NK-92 treated with Interleukin-12 subunit alpha and Interleukin-12 subunit beta, amount 100 ng/mL, for 24 hours (cell line): Measurements from ENCODE around the gene XXYLT1.
A peak's percentile ranks its signal among the peaks of the same experiment; 100 is the strongest.
"Not testable (repeated sequence)": the region's sequence is repeated elsewhere in the genome, so short reads cannot be mapped to it uniquely, and the experiment has no call there.

Experiments used
- DNase-seq: peaks from one replicate; lab custom pipeline; 2025; lab: John Stamatoyannopoulos, UW

XXYLT1 gene

DNA sequence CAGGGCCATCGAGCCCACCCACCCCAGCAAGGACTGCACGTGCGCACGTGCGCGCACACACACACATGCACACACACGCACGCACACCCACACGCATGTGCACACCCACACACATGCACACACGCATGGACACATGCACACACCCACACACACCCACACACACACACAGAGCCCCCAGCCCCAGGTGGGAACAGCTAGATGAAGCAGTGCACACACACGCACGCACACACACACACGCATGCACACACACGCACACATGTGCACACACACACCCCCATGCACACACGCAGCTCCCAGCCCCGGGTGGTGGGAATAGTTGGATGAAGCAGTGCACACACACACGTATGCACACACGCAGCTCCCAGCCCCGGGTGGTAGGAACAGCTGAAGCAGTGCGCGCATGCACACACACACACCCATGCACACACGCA, 158.6 kb downstream of the XXYLT1 start:
- DNase-seq, result no peak

DNA sequence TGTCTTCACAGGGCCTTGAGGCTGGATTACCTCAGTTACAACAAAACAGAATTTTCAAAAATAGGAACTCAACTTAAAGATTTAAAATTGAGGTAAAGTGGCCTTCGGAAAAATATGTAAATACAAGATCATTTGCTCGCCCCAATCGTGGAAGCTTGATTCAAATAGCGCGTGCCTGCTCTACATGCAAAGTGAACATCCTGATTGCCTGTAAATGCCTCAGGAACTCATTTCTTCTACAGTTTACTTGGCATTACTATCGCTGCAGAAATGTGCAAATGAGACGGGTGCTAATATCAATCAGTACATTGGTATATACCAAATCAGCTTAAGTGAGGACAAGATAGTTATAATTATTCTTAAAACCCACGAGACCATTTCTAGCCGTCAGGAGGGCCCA, 159.2 kb downstream of the XXYLT1 start:
- DNase-seq, result no peak

DNA sequence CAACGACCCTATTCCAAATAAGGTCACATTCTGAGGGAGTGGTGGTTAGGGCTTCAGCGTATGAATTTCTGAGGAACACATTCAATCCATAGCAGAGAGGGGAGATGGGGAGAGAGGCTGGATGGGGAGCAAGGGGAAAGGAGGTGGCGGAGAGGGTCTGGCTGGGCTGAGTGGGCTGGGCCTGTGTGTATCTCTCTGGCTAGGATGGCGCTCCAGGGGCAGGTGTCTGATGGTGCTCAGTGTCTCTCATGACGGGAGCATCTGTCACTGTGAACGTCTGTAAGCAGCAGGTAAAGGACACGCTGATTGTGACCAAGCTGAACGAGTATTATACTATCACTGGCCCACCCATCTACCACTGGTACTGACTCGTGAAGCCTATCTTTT, 159.6 kb downstream of the XXYLT1 start:
- DNase-seq, result no peak

DNA sequence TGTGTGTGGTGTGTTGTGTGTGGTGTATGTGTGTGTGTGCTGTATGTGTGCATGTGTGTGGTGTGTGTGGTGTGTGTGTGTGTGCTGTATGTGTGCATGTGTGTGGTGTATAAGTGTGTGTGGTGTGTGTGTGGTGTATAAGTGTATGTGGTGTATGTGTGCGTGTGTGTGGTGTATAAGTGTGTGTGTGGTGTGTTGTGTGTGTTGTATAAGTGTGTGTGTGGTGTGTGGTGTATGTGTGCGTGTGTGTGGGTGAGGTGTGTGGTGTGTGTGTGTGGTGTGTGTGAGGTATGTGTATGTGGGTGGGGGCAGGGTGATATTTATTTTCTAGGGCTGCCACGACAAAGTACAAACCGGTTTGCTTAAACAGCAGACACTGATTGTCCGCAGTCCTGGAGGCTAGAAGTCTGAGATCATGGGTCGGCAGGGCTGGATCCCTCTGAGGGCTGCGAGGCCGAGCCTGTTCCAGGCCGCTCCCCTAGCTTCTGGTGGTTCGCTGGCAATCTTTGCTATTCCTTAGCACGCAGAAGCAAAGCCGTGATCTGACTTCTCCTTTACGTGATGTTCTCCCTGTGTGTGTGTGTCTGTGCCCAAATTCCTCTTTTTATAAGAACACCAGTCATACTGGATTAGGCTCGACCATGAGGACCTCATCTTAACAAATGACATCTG, 160.2 kb downstream of the XXYLT1 start:
- DNase-seq, result no peak

DNA sequence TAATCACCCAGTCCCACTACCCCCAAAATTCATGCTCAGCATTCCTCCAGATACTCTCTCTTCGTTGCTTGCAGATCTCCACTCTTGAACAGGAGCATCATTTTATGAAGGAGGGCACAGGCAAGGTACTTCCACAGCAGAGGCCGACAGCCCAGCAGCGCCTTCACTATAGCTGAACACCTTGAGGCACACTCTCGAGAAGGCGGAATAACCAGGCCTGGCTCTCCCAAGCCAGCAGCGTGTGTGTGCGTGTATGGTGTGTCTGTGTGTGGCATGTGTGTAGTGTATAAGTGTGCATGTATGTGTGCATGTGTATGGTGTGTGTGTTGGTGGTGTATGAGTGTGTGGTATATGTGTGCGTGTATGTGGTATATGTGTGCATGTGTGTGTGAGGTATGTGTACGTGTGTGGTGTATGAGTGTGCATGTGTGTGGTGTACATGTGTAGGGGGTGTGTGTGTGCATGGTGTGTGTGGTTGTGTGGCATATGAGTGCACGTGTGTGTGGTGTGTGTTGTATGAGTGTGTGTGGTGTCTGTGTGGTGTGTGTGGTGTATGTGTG, 161.8 kb downstream of the XXYLT1 start:
- DNase-seq, result no peak

DNA sequence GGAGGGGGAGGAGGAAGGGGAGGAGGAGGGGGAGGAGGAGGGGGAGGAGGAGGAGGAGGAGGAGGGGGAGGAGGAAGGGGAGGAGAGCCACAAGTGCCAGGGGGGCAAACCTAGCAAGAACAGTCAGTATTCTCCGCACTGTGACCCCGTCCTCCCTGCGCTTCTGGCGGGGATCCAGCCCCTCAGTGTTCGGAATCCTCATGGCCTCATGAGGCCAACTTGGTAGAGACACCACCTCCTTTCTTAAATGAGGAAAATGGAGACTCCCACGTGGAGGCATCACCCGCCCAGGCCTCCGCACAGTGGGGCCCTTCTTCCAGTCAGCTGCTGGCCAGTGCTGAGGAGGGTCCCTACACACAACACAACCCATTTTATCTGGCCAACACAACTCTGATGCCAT, 163.4 kb downstream of the XXYLT1 start:
- no peak for DNase-seq

DNA sequence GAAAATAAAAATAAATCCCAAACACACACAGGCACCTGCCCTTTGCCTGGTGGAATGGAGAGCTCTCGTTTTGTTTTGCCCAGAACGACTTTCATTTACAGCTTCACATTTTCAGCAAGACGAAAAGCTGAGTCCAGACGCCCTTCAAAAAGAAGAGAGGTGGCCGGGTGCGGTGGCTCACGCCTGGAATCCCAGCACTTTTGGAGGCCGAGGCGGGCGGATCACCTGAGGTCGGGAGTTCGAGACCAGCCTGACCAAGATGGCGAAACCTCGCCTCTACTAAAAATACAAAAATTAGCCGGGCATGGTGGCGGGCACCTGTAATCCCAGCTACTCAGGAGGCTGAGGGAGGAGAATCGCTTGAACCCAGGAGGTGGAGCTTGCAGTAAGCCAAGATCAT, 163.9 kb downstream of the XXYLT1 start:
- DNase-seq, result not testable (repeated sequence)

DNA sequence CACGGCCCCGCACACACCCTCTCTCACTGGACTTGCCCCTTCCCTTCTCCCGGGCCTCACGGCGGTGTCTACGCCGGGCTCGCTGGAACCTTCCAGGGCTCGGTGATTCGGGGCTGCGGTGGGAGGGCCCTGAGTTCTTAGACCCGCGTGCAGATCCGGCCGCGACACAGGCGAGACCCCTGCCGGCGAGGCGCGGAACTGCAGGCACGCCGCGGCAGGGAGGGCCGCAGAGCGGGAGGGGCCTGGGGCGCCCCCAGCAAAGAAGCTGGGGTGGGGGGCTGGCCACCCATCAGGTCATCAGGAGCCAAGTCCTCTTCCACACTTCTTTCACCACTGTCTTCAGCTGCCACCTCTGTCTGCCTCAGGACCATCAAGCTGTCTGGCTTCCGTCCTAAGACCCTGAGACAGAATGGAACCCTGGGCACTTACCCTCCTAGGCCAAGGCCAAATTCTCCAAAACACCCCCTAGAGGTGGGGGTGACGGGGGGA, 164.5 kb downstream of the XXYLT1 start:
- peak; percentile 45 for DNase-seq

DNA sequence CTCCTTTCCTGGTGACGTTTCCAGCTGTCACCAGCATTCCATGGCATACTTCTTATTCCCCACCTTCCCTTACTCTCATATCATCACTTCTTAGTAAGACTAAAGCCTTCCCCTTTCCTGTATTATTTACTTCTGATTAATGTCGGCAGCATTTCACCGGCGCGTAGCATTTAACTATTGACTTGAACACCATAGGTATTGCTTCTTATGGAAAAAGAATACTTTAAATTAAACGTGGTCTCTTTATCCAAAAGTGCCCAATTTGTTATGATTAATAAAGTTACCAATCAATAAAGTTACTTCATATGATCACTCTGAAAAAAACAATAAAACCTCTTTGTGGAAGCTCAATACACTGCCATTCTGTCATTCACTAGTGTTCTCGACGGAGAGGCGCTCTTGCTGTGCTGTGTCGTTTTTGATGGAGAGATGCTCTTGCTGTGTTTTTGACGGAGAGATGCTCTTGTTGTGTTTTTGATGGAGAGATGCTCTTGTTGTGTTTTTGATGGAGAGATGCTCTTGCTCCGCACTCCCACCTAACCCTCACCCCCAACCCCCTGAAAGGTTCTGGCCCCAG, 165.0 kb downstream of the XXYLT1 start:
- DNase-seq, result no peak

DNA sequence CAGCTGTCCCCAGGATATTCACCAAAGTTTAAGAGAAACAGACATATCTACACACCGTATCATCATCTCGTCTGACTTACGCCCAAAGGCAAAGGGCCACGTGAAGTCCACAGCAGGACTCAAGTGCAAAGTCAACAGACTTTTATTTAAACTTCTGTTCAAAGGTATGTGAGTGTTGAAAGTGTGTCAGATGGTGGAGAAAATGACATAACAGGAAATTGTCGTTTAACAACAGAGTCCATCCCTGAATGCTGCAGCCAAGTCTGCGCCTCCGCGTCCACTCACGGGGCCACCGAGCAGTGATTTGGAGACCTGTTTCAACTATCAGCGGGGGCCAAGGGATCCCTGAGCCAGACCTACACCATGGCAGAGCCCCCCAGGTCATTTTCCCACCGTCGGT, 165.6 kb downstream of the XXYLT1 start:
- no peak for DNase-seq

DNA sequence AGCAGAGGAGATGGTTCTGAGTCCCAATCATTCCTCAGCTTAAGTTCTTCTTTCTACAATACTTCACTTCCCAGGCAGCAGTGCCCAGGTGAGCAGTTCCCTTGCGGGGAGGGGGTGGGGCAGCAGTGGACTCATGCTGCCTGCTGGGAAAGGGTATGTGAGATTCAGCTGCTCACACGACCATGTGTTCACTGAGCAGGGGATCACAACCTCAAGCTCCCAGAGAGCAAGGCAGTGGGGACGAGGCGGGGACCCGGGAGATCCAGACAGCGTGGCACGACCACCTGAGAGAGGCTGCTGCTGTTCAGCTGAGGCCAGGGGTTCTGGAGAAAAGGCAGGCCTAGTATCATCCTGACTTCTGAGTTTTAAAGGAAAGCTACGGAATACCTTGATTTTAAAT, 166.6 kb downstream of the XXYLT1 start:
- no peak for DNase-seq

DNA sequence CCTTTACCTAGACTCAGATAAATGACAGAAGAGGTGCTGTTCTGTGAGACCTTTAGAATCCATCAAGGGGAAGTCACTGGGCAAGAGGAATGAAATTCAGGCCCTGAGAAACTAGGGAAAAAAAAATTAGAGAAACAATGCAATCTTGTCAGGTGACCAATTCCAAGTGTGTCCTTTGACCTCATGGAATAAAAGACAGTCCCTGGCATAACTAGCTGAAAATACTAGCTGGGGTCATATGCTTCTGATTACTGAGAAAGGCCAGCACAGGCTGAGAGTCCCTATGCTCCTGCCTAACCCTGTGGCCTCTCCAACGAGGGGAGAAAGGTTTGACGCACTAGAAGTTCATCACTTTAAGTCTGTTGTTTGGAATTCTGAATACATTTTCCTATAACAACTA, 167.3 kb downstream of the XXYLT1 start:
- DNase-seq, result no peak

DNA sequence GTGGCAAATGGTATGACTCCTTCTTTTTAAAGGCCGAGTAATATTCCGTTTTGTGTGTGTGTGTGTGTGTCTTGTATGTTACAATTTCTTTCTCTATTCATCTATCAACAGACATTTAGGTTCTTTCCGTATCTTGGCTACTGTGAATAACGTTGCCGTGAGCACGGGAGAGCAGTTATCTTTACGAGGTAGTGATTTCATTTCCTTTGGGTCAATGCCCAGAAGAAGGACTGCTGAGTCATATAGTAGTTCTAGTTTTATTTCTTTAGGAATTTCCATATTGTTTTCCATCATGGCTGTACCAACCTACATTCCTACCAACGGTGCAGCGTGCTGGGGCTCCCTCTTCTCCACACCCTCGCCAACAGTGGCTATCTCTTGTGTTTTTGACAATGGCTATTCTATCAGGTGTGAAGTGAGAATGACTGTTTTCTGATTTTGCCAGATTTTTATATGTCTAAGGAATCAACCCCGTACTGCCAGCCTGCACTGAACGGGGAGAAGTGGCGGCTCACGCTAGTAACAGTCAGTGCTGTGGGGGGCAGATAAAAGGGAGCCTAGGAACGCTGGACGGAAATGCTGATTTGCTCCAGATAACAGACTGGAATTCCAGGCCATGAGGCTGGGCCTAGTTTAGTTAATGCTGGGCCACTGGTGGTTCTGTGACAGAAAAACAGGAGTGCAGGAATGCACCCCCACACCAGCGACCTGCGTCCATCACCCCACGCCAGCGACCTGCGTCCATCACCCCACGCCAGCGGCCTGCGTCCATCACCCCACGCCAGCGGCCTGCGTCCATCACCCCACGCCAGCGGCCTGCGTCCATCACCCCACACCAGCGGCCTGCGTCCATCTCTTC, 168.1 kb downstream of the XXYLT1 start:
- no peak for DNase-seq

DNA sequence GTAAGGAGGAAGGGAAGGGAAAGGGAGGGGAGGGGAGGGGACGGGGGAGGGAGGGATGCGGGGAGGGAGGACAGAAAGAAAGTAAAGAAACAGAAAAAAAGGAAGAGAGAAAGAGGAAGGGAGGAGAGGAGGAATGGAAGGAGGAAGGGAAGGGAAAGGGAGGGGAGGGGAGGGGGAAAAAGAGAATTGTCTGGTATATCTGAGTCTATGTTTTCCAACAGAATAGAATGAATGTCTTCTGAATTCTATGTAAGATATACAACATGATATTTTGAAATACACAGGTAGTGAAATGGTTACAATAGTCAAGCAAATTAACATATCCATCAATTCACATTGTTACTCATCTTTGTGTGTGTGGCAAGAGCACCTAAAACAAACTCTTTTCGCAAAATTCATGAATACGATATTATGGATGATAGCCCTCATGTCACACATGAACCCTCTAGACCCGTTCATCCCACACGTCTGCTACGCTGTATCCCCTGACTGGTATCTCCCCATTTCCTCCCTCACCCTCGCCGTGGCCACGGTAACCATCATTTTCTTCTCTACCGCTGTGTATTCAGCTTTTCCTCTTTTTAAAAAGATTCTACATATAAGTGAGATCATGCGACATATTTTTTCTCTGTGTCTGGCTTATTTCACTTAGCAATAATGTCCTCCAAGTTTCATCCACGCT, 168.9 kb downstream of the XXYLT1 start:
- DNase-seq, result no peak

DNA sequence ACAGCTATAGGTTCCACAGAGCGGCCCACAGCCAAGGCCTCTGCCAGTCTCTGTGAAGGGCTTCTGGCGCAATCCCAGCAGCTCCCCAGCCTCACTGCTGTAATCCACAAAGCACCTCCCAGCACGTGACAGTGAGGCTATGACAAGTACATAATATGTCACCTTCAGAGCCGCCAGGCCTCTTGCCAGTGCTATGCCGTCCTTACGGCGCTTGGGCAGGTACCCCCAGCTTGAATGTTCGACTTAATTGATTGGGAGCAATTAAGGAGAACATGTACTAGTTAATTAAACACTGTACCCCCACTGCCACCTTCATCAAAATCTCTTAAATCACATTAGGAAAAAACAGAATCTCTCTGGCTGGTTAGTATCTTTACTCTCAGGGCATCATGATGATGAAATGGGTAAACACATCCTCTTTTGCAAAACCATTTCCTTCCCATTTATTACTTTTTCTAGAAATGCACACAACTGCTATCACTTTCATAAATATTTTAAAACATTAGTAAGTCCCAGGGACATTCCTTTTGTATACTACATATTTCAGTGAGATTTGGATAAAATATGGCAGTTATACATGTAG, 169.9 kb downstream of the XXYLT1 start:
- DNase-seq, result peak; percentile 45

DNA sequence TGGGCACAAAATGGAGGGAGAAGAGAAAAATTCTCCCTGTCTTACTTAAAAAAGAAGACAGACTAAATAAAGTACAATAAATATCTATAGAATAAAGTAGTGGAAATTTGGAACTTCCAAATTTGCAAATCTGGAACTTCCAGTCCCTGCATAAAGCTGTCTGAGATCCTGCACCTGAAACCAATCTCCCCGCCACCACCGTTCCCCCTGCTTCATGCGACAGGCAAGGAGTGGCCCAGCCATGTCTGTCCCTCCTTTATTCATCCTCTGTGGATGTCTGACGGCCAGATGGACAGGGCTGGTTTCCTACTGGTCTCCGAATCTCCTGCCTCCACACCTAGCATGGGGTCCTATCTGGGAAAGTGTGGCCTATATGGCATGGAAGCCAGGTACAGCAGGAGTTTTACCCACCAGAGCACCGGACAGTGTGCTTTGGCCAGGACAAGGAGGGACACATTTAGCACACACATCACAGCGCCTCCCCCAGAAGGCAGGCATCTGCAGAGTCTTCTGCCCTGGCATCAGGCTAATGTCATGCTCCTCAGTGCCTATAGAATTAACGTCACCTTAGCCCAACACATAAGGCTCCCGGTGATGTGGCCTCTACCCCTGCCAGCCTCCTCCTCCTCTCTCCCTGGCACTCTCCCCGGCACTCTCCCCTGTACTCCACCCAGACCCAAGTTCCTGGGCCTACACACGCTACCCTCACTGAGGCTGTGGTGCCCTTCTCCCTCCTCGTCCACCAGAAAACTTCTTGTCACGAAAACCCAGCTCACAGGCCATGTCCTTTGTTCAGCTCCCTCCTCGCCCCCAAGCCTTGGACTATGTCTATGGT, 170.8 kb downstream of the XXYLT1 start:
- DNase-seq, result no peak

DNA sequence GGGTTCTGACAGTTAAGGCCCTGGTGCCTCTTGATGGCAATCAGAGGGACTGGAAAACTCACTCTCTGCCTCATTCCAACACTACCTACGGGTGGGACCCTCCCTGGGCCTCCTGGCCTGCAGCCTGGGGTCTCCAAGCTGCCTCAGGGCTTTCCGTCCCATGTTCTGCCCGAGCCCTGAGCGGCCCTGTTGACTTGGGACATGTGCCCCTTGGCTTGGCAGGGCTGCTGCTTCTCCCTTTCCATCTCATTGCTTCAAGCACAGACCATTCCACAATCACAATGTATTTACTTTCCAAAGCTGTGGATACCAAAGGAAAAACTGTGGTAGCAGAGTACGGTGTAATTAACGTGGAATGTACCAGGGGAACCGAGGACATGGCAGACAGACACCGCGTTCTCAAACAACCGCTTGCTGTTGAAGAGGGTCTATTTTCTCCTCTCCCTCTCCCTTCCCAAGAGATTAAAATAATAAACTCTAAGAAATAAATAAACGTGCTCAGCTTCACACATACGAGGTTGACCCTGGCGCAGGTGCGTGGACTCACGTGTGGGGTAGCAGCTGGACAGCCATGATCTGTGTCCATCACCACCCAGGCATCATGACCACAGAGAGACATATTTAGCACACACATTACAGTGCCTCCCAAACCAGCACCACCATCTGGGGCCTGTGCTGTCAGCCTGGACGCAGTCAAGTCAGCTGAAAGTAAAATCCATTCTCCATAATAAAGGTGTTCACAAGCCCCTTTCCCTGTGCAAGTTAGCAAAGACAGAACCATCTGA, 172.0 kb downstream of the XXYLT1 start:
- no peak for DNase-seq

DNA sequence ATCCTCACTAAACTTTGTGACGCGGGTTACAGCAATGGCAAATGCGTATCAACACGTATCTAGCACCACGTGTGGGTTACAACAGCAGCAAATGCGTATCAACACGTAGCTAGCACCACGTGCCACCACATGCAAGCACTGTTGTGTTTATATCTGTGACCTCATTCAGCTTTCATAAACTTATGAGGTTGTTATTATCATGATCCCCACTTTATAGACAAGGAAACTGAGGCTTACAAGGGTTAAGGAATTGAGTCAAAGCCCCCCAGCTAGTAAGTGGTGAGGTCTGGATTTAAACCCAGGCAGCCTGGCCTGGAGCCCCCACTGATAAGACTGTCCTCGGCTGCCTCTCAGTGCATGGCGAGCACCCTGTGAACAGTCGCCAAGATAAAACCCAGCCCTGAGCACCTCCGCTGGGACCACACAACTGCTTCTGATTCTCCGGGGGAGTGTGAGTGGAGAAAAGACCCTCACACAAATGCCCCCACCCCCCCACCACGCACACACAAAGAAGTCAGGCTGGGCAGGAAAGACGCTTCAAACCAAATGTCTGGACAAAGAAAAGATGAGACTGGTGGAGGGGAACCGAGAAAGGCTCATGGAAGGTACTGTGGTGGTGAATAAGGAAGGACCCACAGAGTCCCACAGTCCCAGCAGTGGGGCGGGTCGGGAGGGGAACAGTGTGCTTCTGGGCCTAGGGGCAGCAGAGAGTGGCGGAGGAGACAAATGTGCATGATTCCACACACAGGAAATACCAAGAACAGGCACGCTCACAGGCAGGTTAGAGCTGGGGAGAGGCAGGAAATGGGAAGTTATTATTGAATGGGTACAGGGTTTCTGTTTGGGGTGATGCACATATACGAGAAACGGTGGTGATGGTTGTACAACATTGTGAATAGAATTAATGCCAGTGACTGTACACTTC, 173.4 kb downstream of the XXYLT1 start:
- no peak for DNase-seq
